Endometrium (tissue), 2 donors: ENCODE data around the gene LRRC34.
A peak's percentile ranks its signal among the peaks of the same experiment; 100 is the strongest.

Experiments used
- FAIRE-seq: peaks from 2 replicates; lab custom pipeline; 2012; peaks lifted over from hg19 to GRCh38; lab: Jason Lieb, UNC
- donor health status: control.
- donor health status: control.

The LRRC34 gene

DNA sequence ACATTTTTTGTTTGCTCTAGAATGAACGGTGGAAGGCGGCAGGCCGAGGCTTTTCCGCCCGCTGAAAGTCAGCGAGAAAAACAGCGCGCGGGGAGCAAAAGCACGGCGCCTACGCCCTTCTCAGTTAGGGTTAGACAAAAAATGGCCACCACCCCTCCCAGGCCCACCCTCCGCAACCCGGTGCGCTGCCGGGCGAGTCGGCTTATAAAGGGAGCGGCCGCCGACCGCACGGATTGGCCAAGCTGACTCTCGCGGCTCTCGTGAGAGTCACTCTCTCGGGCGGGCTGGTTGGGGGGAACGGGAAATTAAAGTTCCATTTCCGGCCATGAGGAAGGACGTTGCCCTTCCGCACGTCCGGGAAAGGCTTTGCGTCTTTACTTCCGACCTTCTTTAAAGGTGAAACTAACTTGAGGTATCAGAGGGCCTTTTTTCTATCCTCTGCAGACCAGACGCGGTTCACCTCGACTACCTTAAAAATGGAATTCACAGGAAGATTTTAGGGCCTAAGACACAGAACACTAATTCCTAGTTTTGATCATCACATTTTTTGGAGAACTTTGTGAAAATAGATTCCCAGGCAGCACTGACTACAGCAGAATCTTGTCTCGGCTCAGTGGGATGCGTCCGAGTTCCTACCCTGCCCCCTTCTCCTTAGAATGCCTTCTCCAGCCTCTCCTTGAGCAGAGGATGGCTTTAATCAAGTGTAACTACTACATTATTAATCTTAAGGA lies 47.7 kb downstream of the LRRC34 start, which contains the start of gene TERC:
TERC (minus strand) TSS at position 179 of the 731 bp plus-strand sequence.
- peak; percentile 86 for FAIRE-seq

GRCh38 chr3:169764312-169764881 lies 48.3 kb downstream of the LRRC34 start:
- FAIRE-seq, result no peak

- FAIRE-seq, result no peak
Measured at GRCh38 chr3:169760479-169760878, 52.2 kb downstream of the LRRC34 start.

DNA sequence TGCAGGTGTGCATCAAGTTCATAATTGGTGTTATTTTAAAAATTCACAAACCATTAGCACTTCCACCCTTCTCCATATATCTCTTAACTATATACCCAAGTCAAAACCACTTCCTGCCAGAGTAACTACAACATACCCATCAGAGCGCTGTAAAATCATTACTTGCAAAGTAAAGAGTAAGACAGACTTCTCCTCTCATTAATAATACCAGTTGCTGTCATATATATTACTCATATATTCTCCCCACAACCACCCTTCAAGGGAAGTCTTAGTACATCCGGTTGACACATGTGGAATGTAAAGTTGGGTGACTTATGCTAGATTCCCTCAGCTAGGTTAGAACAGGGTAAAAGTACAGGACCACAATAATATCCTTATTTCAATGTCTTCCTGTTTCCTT lies 53.4 kb downstream of the LRRC34 start:
- no peak for FAIRE-seq

- FAIRE-seq, result peak; percentile 41
Measured at GRCh38 chr3:169758359-169758994, 54.2 kb downstream of the LRRC34 start.

- no peak for FAIRE-seq
Measured at GRCh38 chr3:169755488-169755887, 57.2 kb downstream of the LRRC34 start.

DNA sequence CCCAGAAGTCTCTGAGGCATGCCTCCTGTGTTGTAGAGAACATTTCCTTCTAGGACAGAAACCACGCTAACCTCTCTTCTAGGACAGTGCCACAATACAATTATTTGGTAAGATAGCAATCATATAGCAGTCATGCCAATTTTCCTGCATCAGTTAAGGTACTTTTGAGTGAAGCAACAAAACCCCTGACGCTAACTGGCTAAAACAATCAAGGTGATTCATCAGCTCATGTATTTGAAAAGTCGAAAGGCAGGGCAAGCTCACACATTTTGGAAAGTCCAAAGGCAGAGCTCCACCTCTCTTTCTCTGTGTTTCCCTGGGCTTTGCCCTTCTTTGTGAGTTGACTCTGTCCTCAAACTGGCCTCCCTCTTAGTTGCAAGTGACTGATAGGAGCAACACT lies 58.0 kb downstream of the LRRC34 start:
- no peak for FAIRE-seq

DNA sequence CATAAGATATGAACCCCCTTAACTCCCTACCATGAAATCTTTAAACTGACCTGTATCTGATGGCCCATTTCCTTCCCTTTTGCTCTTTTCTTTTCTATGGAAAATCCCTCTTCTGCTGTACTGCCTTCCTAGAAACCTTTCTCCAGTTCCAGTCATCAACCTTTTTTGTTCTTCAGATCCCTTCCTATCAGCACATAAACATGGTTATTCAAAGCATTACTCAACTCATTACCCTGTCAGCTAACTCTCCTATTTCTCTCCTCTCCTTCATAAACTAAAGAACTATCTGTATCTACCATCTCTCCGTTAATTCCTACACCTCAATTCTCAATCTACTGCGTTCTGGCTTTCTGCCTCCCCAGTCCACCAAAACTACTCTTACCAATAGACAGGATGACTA lies 60.8 kb downstream of the LRRC34 start:
- no peak for FAIRE-seq

DNA sequence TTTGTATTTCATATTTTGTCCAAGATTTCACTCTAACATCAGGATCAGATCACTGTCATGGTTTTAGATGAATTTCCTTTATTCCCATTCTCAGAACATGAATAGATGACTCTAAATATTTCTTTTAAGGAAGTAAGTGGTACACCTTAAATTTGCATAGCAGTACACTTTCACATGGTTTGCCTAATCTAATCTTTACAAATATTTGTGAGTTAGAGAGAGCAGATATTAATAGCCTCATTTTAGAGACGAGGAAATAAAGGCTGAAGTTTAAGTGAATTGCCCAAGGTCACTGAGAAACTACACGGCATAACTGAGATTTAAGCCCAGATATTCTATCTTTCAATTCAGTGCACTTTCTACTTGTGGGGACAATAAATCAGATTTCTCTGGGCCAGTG lies 62.0 kb downstream of the LRRC34 start:
- no peak for FAIRE-seq

GRCh38 chr3:169748670-169749069 lies 64.0 kb downstream of the LRRC34 start:
- no peak for FAIRE-seq

DNA sequence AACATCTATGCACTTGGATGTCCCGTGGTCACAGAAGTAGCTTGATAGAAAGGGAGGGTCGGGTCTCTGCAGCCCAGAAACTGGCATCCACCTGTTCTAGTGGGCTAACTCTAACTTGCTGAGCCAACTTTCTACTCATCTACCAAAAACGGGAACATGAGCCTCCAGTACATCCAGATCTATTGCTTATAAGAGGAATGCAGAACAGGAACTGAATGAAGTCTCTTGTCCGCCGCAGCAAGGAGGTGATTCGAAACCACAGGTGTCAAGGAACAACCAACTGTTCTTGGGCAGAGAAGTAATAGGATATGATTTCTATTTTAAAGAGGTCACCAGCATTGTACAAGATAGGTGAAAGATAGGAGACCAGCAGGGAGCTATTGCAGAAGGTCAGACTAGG lies 65.8 kb downstream of the LRRC34 start:
- FAIRE-seq, result no peak

GRCh38 chr3:169744366-169745054 lies 68.2 kb downstream of the LRRC34 start:
- FAIRE-seq, result peak; percentile 59
